ENCODE measurements around the gene NUP188.
"Not testable (repeated sequence)": the region's sequence is repeated elsewhere in the genome, so short reads cannot be mapped to it uniquely, and the experiment has no call there.

NUP188 gene

DNA sequence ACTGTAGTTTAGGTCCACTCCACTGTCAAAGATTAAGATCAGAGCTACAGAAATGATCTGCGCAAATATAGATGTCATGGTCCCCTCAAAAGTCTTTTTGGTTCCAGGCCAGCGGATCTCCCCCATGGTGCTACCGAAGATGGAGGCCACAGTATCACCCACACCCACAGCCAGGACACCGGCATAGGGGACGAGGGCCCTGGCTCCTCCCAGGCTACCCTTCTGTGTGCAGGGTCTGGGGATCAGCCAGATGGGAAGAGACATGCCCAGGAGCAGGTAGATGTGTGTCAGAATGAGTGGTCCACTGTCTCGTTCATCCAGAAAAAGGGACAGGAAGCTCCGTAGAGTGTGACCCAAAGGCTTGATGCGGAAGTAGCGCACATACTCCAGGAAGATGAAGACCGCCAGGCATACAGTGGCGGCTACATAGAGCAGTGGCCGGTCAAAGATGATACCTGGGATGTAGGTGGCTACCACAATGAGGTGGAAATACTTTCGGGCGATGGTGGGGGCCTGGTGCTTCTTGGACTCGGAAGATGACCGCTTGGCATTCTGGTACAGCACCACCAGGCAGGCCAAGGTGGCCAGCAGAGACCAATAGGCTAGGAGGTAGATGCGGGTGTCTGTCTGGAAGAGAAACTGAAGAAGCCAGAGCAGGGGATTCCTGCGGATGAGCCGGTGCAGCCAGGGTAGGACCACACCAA lies 1.5 kb upstream of the NUP188 start:
- no peak overlapping the region; the same call in 1 of the 2 replicates for H3K4me3 ChIP-seq (ENCODE audit: low read depth, low read length)

DNA sequence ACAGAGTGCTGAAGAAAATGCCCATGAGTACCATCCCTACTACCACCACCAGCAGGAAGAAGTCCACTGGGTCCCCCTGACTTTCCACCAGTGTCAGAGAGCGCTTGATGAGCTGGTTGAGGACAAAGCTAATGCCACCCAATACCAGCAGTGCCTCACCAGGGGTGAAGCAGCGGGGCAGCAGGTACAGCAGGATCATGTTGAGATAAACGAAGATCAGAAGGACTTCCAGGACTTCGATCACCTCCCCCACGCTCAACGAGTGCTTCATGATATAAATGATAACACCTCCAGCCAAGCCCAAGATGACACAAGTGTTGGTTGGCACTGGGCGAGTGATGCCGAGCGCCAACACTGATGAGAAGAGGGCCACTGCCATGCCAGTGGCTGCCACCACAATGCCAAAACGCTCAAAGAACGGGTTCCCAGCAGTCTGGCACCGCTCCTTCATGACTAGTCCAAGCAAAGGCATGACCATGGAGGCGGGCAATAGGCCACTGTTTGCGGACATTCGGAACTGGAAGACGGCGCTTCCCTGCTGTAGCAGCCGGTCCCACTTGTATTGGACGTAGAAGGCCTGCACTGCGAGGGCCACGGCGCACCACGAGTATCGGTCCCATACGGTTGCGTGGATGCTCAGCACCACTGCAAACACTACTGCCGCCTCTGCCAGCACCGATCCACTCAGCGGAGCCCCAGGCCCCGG lies 775 bp upstream of the NUP188 start:
- TF ChIP-seq, protein P1, sequence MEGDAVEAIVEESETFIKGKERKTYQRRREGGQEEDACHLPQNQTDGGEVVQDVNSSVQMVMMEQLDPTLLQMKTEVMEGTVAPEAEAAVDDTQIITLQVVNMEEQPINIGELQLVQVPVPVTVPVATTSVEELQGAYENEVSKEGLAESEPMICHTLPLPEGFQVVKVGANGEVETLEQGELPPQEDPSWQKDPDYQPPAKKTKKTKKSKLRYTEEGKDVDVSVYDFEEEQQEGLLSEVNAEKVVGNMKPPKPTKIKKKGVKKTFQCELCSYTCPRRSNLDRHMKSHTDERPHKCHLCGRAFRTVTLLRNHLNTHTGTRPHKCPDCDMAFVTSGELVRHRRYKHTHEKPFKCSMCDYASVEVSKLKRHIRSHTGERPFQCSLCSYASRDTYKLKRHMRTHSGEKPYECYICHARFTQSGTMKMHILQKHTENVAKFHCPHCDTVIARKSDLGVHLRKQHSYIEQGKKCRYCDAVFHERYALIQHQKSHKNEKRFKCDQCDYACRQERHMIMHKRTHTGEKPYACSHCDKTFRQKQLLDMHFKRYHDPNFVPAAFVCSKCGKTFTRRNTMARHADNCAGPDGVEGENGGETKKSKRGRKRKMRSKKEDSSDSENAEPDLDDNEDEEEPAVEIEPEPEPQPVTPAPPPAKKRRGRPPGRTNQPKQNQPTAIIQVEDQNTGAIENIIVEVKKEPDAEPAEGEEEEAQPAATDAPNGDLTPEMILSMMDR (IDR thresholded peaks at IDR 0.05; ENCODE audit: low read depth, low read length) = no peak
- H3K4me3 ChIP-seq (ENCODE audit: low read depth, low read length) = peak overlapping the region; percentile 97

More for the DNA sequence above, 1.5 kb upstream of the NUP188 start:
- TF ChIP-seq, protein P1 (IDR thresholded peaks at IDR 0.05; ENCODE audit: low read depth, low read length) = no peak

DNA sequence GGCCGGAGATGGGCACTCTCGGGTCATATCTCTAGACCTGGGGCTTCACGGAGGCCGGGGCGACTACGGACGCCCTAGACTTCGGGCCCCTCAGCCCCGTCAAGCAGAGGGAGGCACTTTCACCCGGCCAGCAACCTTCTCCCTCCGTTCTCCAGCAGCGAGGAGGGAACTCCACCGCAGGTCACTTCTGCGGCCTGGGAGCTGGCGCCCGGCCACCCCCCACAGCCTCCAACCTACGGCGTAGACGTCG lies 297 bp upstream of the NUP188 start:
- H3K4me3 ChIP-seq (ENCODE audit: low read depth, low read length) = peak overlapping the region; percentile 97
- TF ChIP-seq, protein P1 (IDR thresholded peaks at IDR 0.05; ENCODE audit: low read depth, low read length) = no peak

DNA sequence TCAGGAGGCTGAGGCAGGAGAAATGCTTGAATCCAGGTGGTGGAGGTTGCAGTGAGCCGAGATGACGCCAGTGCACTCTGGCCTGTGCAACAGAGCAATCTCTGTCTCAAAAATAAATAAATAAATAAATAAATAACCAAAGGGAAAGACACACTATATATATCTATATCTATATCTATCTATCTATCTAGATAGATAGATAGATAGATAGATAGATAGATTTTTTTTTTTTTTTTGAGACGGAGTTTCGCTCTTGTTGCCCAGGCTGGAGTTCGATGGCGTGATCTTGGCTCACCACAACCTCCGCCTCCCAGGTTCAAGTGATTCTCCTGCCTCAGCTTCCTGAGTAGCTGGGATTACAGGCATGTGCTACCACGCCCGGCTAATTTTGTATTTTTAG lies 13.9 kb downstream of the NUP188 start:
- H3K4me3 ChIP-seq (ENCODE audit: low read depth, low read length) = not testable (repeated sequence)

DNA sequence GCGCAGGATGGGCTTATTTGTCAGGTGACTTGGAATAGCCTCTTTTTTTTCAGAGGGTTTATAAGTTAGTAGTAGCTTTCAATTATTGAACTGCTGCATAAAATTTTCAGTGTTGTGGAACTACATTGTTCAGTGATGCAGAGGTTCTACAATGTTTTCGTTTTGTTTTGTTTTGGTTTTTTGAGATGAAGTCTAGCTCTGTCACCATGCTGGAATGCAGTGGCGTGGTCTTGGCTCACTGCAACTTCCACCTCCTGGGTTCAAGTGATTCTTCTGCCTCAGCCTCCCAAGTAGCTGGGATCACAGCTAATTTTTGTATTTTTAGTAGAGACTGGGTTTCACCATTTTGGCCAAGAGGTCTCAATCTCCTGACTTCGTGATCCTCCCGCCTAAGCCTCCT lies 22.0 kb downstream of the NUP188 start:
- no peak overlapping the region for H3K4me3 ChIP-seq (ENCODE audit: low read depth, low read length)
- TF ChIP-seq, protein P1 (IDR thresholded peaks at IDR 0.05; ENCODE audit: low read depth, low read length) = no peak

DNA sequence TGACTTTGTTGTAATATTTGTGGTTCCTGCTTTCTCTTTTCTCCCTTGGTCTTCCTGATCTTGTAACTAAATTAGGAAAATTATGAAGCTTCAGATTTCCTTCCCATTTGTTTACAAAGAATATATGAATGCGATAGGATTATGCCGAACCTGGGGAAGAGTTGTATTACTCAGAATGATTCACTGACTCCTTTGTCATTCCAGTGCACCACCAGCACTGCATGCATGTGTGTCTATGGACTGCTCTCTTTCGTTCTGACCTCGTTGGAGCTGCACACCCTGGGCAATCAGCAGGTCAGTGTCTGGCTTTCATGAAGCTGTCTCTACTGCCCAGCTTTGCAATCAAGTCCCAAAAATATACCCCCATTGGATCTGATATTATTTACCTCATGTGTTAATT lies 25.5 kb downstream of the NUP188 start:
- no peak overlapping the region for H3K4me3 ChIP-seq (ENCODE audit: low read depth, low read length)
- TF ChIP-seq, protein P1 (IDR thresholded peaks at IDR 0.05; ENCODE audit: low read depth, low read length) = no peak

DNA sequence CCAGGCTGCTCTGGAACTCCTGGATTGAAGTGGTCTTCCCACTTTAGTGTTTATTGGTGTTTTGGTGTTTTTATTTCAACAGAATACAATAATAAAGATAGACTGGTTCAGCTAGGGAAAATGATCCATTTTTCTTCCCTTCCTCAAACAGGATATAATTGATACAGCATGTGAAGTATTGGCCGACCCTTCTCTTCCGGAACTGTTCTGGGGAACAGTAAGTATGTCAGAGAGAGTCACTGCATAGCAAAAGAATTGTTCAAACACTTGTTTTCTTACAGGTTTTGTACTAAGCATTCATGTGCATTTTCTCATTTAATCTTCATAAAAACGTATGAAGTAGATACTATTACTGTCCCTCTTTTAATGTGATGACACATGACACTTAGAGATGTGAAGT lies 31.6 kb downstream of the NUP188 start:
- no peak overlapping the region for H3K4me3 ChIP-seq (ENCODE audit: low read depth, low read length)
- TF ChIP-seq, protein P1 (IDR thresholded peaks at IDR 0.05; ENCODE audit: low read depth, low read length) = no peak

Measured in WI38 (cell line).